ENCODE results near the gene ULBP1. TPM values are rescaled to one million over a fixed set of nuclear protein-coding genes. Genes with fewer than 3 reads are reported as not detected.
"Not testable (repeated sequence)": the region's sequence is repeated elsewhere in the genome, so short reads cannot be mapped to it uniquely, and the experiment has no call there.

ULBP1 gene
- total RNA-seq, 1 donor from 2014 or later, result 0.16 TPM

- DNase-seq (ENCODE audit: low spot score), result no peak
- intact Hi-C loops (cut with DNase I), result no loop called here
These were observed 28.1 kb downstream of the ULBP1 start for GRCh38 chr6:149991838-149992237.

GRCh38 chr6:149995235-149995750, 31.6 kb downstream of the ULBP1 start:
- DNase-seq (ENCODE audit: low spot score), result no peak
- intact Hi-C loops (cut with DNase I), result no loop called here

- intact Hi-C loops (cut with DNase I), result no loop called here
- no peak for DNase-seq (ENCODE audit: low spot score)
These were observed 32.2 kb downstream of the ULBP1 start for GRCh38 chr6:149995971-149996370.

GRCh38 chr6:149999636-150000035, 35.9 kb downstream of the ULBP1 start:
- no peak for DNase-seq (ENCODE audit: low spot score)
- intact Hi-C loops (cut with DNase I), result loop anchor here (10.0 kb wide), 1 partner anchor 455 kb away; the partner anchor contains the start of gene PPIL4

- DNase-seq (ENCODE audit: low spot score), result no peak
- intact Hi-C loops (cut with DNase I), result loop anchor here (10.0 kb wide), 1 partner anchor 457 kb away; the partner anchor contains the start of gene PPIL4
These were observed 37.7 kb downstream of the ULBP1 start for GRCh38 chr6:150001295-150002008.

GRCh38 chr6:150002710-150003109, 39.0 kb downstream of the ULBP1 start:
- intact Hi-C loops (cut with DNase I), result loop anchor here (10.0 kb wide), 1 partner anchor 458 kb away; the partner anchor contains the start of gene PPIL4
- DNase-seq (ENCODE audit: low spot score), result no peak

GRCh38 chr6:150003599-150003998, 39.9 kb downstream of the ULBP1 start:
- intact Hi-C loops (cut with DNase I), result loop anchor here (10.0 kb wide), 1 partner anchor 459 kb away; the partner anchor contains the start of gene PPIL4
- DNase-seq (ENCODE audit: low spot score), result not testable (repeated sequence)

GRCh38 chr6:150004101-150004782, 40.5 kb downstream of the ULBP1 start:
- intact Hi-C loops (cut with DNase I), result loop anchor here (2.0 to 10.0 kb wide), 2 partner anchors 63 to 459 kb away; partner anchors contain the start of gene PPIL4
- no peak for DNase-seq (ENCODE audit: low spot score)

GRCh38 chr6:150004783-150005717, 41.3 kb downstream of the ULBP1 start:
- intact Hi-C loops (cut with DNase I), result loop anchor here (2.0 to 10.0 kb wide), 2 partner anchors 64 to 460 kb away; partner anchors contain the start of gene PPIL4
- peak; percentile 96 for DNase-seq (ENCODE audit: low spot score)

GRCh38 chr6:150005761-150006651, 42.3 kb downstream of the ULBP1 start:
- intact Hi-C loops (cut with DNase I), result loop anchor here (2.0 to 10.0 kb wide), 2 partner anchors 65 to 461 kb away; partner anchors contain the start of gene PPIL4

GRCh38 chr6:150006961-150007464, 43.3 kb downstream of the ULBP1 start:
- intact Hi-C loops (cut with DNase I), result loop anchor here (10.0 kb wide), 1 partner anchor 462 kb away; the partner anchor contains the start of gene PPIL4
- DNase-seq (ENCODE audit: low spot score), result no peak

More at GRCh38 chr6:150005761-150006651, 42.3 kb downstream of the ULBP1 start:
- DNase-seq (ENCODE audit: low spot score), result no peak

- intact Hi-C loops (cut with DNase I), result loop anchor here (10.0 kb wide), 1 partner anchor 464 kb away; the partner anchor contains the start of gene PPIL4
These were observed 44.8 kb downstream of the ULBP1 start for GRCh38 chr6:150008588-150008987.

GRCh38 chr6:150012846-150013784, 49.4 kb downstream of the ULBP1 start:
- DNase-seq (ENCODE audit: low spot score); intact Hi-C loops (cut with DNase I): not testable (repeated sequence)

More at GRCh38 chr6:150008588-150008987, 44.8 kb downstream of the ULBP1 start:
- DNase-seq (ENCODE audit: low spot score), result no peak

- intact Hi-C loops (cut with DNase I); DNase-seq (ENCODE audit: low spot score): not testable (repeated sequence)
These were observed 50.3 kb downstream of the ULBP1 start for GRCh38 chr6:150013785-150014622.

GRCh38 chr6:150014623-150015280, 51.0 kb downstream of the ULBP1 start:
- intact Hi-C loops (cut with DNase I), result loop anchor here (5.0 kb wide), 1 partner anchor 182 kb away; no protein-coding TSS in a partner anchor
- DNase-seq (ENCODE audit: low spot score), result not testable (repeated sequence)
